Thoracic aorta (tissue), 2 donors: Measurements from ENCODE around the gene WIPF3. TPM values are rescaled to one million over a fixed set of nuclear protein-coding genes. Genes with fewer than 3 reads are reported as not detected.

Experiments
- ATAC-seq: fragments of 150-250 bp; one replicate; pipeline ENCODE4 v1.8.0; 2017; ENCODE audit warnings: low read depth; ENCODE audit not compliant: insufficient number of reproducible peaks, low FRiP score
- DNase-seq: peaks from one replicate; pipeline ENCODE4 v3.0.0-alpha.2; 2020; ENCODE audit warnings: low spot score
- H3K27ac ChIP-seq, 2 donors: fragments of 200-600 bp; sonication (generic); 1 replicate in 1 of 2; 2 replicates in 1 of 2; pipeline ENCODE4 v1.5.1; 2016; ENCODE audit warnings: mild to moderate bottlenecking in 2 of 2, moderate library complexity in 2 of 2
- H3K27me3 ChIP-seq: fragments of 200-600 bp; sonication (generic); replicated peaks from 2 replicates; pipeline ENCODE4 v1.6.0; 2016; ENCODE audit warnings: mild to moderate bottlenecking; ENCODE audit not compliant: insufficient read depth
- H3K36me3 ChIP-seq: fragments of 200-600 bp; sonication (generic); one replicate; pipeline ENCODE4 v1.5.1; 2016
- H3K4me1 ChIP-seq, 2 donors: fragments of 200-600 bp; sonication (generic); 1 replicate in 1 of 2; 2 replicates in 1 of 2; pipeline versions ENCODE4 v1.5.1 to v1.6.0; 2016; ENCODE audit warnings: low read depth in 2 of 2, mild to moderate bottlenecking in 1 of 2; ENCODE audit not compliant: control insufficient read depth in 1 of 2
- H3K4me3 ChIP-seq: fragments of 200-600 bp; sonication (generic); 2 replicates; pipeline ENCODE4 v1.5.1; 2016; ENCODE audit warnings: mild to moderate bottlenecking
- H3K9me3 ChIP-seq: fragments of 200-600 bp; sonication (generic); 2 replicates; pipeline ENCODE4 v1.5.1; 2016
- CTCF ChIP-seq: fragments of 200-600 bp; sonication (generic); IDR thresholded peaks from one replicate; pipeline ENCODE4 v1.5.1; 2019; ENCODE audit warnings: antibody characterized with exemption
- total RNA-seq, 2 donors: library from RNA; depleted of rRNA; stranded (reverse); fragments of >200 nt; gene quantifications; one replicate each; pipeline versions ENCODE4 v1.1.0 to v1.2.3, GENCODE V29; 2016

WIPF3 gene
- total RNA-seq, 2 donors from 2014 or later, result 2.4 to 3.7 TPM

- no peaks in the 10 kb centered on the region for H3K36me3 ChIP-seq
- peaks cover 0 to 5% of the 10 kb centered on the region in 2 donors for H3K4me1 ChIP-seq
- no peak overlapping the region for H3K27ac ChIP-seq
- DNase-seq, result no peak
- H3K4me3 ChIP-seq, result peak overlapping the region; percentile 58
- no peaks in the 10 kb centered on the region for H3K27me3 ChIP-seq
- ATAC-seq, result no peak
- no peaks in the 10 kb centered on the region for H3K9me3 ChIP-seq
- no peak for TF ChIP-seq CTCF
Observed at GRCh38 chr7:29884399-29885272, 78.3 kb downstream of the WIPF3 start.

- DNase-seq (no peak), ATAC-seq (no peak)
- Histone ChIP-seq H3K27ac (no peak overlapping the region), H3K27me3 (no peaks in the 10 kb centered on the region), H3K36me3 (no peaks in the 10 kb centered on the region), H3K9me3 (no peaks in the 10 kb centered on the region), H3K4me3 (no peak overlapping the region), H3K4me1 (peaks cover 0 to 5% of the 10 kb centered on the region in 2 donors)
- TF ChIP-seq CTCF, result no peak
Observed at GRCh38 chr7:29885626-29886025, 79.3 kb downstream of the WIPF3 start.

DNA sequence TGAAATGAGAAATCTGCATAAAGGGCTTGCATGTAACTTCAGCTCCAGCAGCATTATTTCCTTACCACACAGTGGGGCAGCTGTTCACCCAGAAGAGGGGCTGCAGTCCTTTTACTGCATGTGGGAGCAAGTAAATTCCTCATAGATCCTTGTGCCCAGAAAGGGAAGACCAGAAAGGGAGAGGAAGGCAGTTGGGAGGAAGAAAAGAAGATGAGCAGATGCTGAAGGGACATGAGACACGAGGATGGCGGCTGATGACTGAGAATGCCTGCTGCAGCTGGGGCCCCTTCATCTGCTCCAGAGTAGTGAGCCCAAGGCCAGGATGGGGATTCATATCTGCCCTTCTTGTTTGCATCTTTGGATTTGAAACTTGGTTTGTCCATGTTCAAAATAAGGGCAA lies 80.5 kb downstream of the WIPF3 start:
- no peaks in the 10 kb centered on the region for H3K27me3 ChIP-seq
- H3K36me3 ChIP-seq, result no peaks in the 10 kb centered on the region
- no peak overlapping the region for H3K4me3 ChIP-seq
- no peak for TF ChIP-seq CTCF
- no peak overlapping the region for H3K27ac ChIP-seq
- peaks cover 0 to 5% of the 10 kb centered on the region in 2 donors for H3K4me1 ChIP-seq
- no peak for ATAC-seq
- no peak for DNase-seq
- no peaks in the 10 kb centered on the region for H3K9me3 ChIP-seq

DNA sequence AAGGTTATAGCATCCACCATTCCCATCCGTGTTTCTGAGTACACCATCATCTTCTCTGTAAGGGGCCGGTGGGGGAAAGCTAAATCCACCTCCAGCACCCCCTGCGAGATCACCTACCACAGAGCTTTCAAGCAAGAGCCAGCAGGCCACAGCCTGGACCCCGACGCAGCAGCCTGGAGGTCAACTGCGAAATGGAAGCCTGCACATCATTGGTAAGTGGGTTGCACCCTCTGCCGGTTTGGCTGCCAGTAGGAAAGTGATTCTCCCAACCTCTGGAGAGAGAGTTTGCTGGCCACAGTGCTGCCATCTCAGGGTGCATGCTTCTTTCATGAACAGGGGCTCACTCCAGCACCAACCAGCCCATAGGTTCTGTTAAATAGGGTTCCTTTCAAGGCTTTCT lies 81.7 kb downstream of the WIPF3 start:
- Histone ChIP-seq H3K27ac (no peak overlapping the region), H3K27me3 (no peaks in the 10 kb centered on the region), H3K36me3 (no peaks in the 10 kb centered on the region), H3K9me3 (no peaks in the 10 kb centered on the region), H3K4me1 (peaks cover 0 to 5% of the 10 kb centered on the region in 2 donors), H3K4me3 (no peak overlapping the region)
- no peak for TF ChIP-seq CTCF
- no peak for DNase-seq
- no peak for ATAC-seq

DNA sequence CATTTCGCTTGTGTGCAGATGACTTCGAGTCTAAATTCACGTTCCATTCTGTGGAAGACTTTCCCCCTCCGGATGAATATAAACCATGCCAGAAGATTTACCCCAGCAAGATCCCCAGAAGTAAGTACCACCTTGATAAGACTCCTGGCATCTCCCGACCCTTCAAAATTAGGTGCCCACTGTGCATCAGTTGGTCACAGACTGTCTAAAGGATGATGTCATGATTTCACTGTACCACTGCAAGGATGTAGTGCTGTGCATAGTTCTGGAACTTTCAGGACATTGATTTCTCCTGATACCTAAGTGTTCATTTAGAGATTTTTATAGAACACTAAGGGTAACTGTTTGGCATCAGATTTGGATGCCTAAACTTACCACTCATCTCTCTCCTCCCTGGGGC lies 83.0 kb downstream of the WIPF3 start:
- no peak for ATAC-seq
- H3K27ac ChIP-seq, result no peak overlapping the region
- TF ChIP-seq CTCF, result no peak

More for the DNA sequence above, 83.0 kb downstream of the WIPF3 start:
- no peak overlapping the region for H3K4me3 ChIP-seq
- no peaks in the 10 kb centered on the region for H3K4me1 ChIP-seq
- H3K9me3 ChIP-seq, result no peaks in the 10 kb centered on the region
- no peak for DNase-seq
- no peaks in the 10 kb centered on the region for H3K27me3 ChIP-seq
- H3K36me3 ChIP-seq, result no peaks in the 10 kb centered on the region
